Measurements from ENCODE around the gene SCEL.

The SCEL gene

DNA sequence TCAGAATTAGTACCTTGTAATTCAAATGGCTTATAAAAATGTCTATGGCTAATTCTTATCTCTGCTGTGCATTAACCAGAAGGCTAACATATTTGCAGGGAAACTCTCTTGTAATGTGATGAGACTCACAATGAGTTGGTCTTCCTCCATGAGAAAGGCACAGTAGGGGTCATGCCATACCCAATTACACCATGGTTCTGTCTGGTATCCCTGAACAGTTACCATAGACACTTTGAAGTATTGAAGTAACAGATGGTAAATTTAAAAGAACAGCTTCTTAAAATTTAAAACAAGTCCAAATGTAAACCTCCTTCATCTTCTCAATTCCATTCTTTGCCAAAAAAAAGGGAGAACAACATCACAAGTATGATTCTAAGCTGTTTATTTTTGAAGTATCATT lies 139.3 kb downstream of the SCEL start:
- TF ChIP-seq JUND (IDR thresholded peaks at IDR 0.05; ENCODE audit: low read depth): no peak
- in situ Hi-C loops (cut with HindIII; ENCODE audit: low pct_unique_long_range_greater_than_20kb, low sequenced_read_pairs): no loop called here
- no peak for DNase-seq (ENCODE audit: low read depth in 1 of 2, low spot score in 1 of 2)

DNA sequence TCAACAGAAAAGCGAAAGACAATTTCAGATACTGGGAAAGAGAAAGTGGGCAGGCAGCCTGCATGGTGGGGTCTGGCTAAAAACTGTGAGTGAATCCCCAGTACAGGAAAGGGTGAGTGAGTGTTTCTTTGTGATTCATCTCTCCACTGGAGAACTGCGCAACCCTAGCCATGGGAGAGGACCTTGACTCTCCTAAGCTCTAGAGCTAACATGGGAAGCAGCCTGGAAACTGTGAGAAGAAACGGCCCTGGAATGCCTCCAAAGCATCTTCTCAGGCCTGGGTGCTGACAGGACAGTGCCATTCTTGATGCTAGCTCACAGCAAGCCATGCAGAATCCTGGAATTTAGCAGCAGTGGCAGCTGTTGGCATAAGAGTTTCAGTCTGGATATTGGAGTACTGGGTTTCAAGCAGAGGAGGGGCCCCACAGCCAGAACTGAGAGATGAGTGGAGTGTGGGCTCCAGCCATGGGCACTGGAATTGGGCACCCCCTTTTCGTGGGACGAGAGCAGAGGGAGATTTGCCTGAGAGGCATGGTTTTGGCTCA lies 143.3 kb downstream of the SCEL start:
- no peak for DNase-seq (ENCODE audit: low read depth in 1 of 2, low spot score in 1 of 2)
- no peak for TF ChIP-seq JUND (IDR thresholded peaks at IDR 0.05; ENCODE audit: low read depth)
- in situ Hi-C loops (cut with HindIII; ENCODE audit: low pct_unique_long_range_greater_than_20kb, low sequenced_read_pairs): no loop called here

DNA sequence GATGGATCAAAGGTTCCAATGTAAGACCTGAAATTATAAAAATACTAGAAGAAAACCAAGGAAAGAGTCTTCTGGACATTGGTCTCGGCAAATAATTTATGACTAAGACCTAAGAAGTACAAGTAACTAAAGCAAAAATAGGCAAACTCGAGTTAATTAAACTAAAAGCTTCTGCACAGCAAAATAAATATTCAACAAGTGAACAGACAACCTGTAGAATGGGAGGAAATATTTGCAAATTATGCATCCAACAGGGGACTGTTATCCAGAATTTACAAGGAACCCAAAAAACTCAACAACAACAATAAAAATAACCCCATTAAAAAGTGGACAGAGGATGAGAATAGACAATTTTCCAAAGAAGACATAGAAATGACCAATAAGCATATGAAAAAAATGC lies 152.3 kb downstream of the SCEL start:
- TF ChIP-seq JUND (IDR thresholded peaks at IDR 0.05; ENCODE audit: low read depth): no peak
- in situ Hi-C loops (cut with HindIII; ENCODE audit: low pct_unique_long_range_greater_than_20kb, low sequenced_read_pairs): no loop called here
- no peak for DNase-seq (ENCODE audit: low read depth in 1 of 2, low spot score in 1 of 2)

DNA sequence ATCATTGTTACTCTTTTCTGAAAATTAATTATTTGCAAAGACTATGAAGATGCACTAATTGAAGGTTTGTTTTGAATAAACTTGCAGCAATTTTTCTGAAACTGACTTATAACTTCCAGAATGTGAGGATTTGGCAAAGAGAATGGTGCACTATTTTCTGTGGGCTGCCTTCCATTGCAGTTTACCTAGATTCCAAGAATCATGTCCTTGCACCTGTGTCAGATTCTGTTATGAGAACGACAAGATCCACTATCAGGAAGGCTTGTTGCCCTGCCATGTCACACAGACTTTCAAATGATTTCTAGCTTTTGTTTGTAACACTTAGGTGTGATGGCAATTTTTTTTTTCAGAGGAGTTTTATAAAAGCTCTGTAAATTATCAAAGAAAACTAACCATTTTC lies 156.4 kb downstream of the SCEL start:
- in situ Hi-C loops (cut with HindIII; ENCODE audit: low pct_unique_long_range_greater_than_20kb, low sequenced_read_pairs): no loop called here

DNA sequence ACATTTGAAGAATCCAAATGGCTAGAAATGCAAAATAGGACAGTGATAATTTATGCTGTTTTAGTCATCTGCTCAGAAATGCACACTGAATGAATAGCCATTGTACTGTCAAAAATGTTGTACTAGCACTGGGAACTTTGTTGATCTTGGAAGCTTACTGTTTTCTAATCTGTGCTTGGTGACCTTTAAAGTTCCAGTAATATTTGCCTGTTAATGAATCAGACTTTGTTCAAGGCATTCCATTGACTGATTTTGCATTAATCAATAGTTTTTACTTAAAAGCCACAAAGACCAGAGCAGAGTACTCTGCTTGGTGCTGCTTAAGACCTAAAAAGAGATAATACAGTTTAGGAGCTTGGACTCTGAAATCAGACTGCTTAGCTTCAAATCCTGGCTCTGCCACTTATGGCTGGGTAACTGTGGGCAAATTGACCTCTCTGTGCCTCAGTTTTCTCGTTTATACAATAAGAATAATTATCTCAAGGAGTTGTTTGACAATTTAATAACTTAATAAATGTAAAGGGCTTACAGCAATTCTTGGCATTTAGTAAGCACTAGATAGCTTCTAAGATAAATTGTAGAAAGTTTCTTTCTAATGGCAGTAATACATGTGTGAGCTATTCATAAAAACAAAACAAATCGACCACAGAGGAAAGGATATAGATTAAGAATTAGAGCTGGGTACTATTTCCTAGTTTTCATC lies 157.4 kb downstream of the SCEL start:
- no peak for TF ChIP-seq JUND (IDR thresholded peaks at IDR 0.05; ENCODE audit: low read depth)
- DNase-seq (ENCODE audit: low read depth in 1 of 2, low spot score in 1 of 2): no peak
- in situ Hi-C loops (cut with HindIII; ENCODE audit: low pct_unique_long_range_greater_than_20kb, low sequenced_read_pairs): no loop called here

More for the DNA sequence above, 156.4 kb downstream of the SCEL start:
- no peak for TF ChIP-seq JUND (IDR thresholded peaks at IDR 0.05; ENCODE audit: low read depth)
- no peak for DNase-seq (ENCODE audit: low read depth in 1 of 2, low spot score in 1 of 2)

DNA sequence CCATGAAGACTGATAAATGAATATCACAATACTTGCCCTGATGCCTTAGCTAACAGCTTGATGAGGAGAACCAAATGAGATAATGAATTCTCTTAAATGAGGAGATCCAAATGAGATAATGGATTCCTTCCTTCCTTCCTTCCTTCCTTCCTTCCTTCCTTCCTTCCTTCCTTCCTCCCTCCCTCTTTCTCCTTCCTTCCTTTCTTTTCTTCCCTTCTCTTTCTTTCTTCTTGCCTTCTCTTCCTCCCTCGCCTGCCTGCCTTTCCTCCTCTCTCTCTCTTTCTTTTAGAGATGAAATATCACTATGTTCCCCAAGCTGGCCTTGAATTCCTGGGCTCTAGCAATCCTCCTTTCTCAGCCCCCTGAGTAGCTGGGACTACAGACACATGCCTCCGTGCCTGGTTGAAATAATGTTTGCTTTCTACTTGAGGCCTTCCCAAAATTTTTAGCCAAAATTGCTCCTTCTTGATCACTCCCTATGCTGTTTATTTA lies 158.0 kb downstream of the SCEL start:
- no peak for TF ChIP-seq JUND (IDR thresholded peaks at IDR 0.05; ENCODE audit: low read depth)
- no peak for DNase-seq (ENCODE audit: low read depth in 1 of 2, low spot score in 1 of 2)
- in situ Hi-C loops (cut with HindIII; ENCODE audit: low pct_unique_long_range_greater_than_20kb, low sequenced_read_pairs): no loop called here
